Breast epithelium (tissue), 4 donors: Measurements from ENCODE around the gene CITED2. TPM values are rescaled to one million over a fixed set of nuclear protein-coding genes. Genes with fewer than 3 reads are reported as not detected.
A peak's percentile ranks its signal among the peaks of the same experiment; 100 is the strongest.

Source experiments
- DNase-seq, 2 donors: peaks; one replicate each; pipeline ENCODE4 v3.0.0-alpha.2; 2019; ENCODE audit warnings: low spot score in 2 of 2
- H3K27ac ChIP-seq, 2 donors: fragments of 200-600 bp; sonication (generic) in 1 of 2; one replicate each; pipeline ENCODE4 v1.5.1; 2016 to 2019; ENCODE audit warnings: mild to moderate bottlenecking in 1 of 2
- H3K27me3 ChIP-seq, 2 donors: fragments of 200-600 bp; sonication (generic) in 1 of 2; one replicate each; pipeline versions ENCODE4 v1.5.1 to v1.6.0; 2017 to 2019; ENCODE audit warnings: control low read depth in 1 of 2, mild to moderate bottlenecking in 1 of 2
- H3K36me3 ChIP-seq: fragments of 200-600 bp; one replicate; pipeline ENCODE4 v1.5.1; 2019
- H3K4me1 ChIP-seq, 2 donors: fragments of 200-600 bp; sonication (generic); one replicate each; pipeline ENCODE4 v1.5.1; 2016 to 2019; ENCODE audit warnings: control low read depth in 1 of 2
- H3K4me3 ChIP-seq, 3 donors: fragments of 200-600 bp; sonication (generic); 1 replicate in 2 of 3; 2 replicates in 1 of 3; pipeline ENCODE4 v1.5.1; 2016 to 2019; ENCODE audit warnings: mild to moderate bottlenecking in 3 of 3, moderate library complexity in 2 of 3
- H3K9me3 ChIP-seq, 2 donors: fragments of 200-600 bp; sonication (generic) in 1 of 2; one replicate each; pipeline ENCODE4 v1.5.1; 2016 to 2019; ENCODE audit warnings: control low read depth in 1 of 2
- POLR2A ChIP-seq: fragments of 450-650 bp; IDR thresholded peaks from one replicate; pipeline ENCODE4 v1.6.1; 2016; ENCODE audit warnings: antibody characterized with exemption, mild to moderate bottlenecking, moderate library complexity
- POLR2AphosphoS5 ChIP-seq, 3 donors: sonication (generic); formaldehyde crosslinking; IDR thresholded peaks; one replicate each; pipeline ENCODE4 v1.6.1; 2017; ENCODE audit warnings: antibody characterized with exemption in 3 of 3
- intact Hi-C: fragments of 100-400 bp; cut with DNase I; formaldehyde crosslinking; loops from one replicate; pipeline ENCODE4 v1.15.1; 2023; ENCODE audit warnings: low total_unique reads
- total RNA-seq, 3 donors: library from RNA; depleted of rRNA; stranded (reverse); fragments of >200 nt; gene quantifications; one replicate each; pipeline ENCODE4 v1.1.0, GENCODE V29; 2016
- TF ChIP-seq, protein P1 (sequence below), 3 donors: fragments of 450-650 bp; IDR thresholded peaks; one replicate each; pipeline ENCODE4 v1.5.1; 2016 to 2017; ENCODE audit warnings: antibody characterized with exemption in 3 of 3, mild to moderate bottlenecking in 3 of 3, moderate library complexity in 3 of 3

CITED2 gene
- total RNA-seq, 3 donors from 2014 or later = 211 to 342 (median 300) TPM

DNA sequence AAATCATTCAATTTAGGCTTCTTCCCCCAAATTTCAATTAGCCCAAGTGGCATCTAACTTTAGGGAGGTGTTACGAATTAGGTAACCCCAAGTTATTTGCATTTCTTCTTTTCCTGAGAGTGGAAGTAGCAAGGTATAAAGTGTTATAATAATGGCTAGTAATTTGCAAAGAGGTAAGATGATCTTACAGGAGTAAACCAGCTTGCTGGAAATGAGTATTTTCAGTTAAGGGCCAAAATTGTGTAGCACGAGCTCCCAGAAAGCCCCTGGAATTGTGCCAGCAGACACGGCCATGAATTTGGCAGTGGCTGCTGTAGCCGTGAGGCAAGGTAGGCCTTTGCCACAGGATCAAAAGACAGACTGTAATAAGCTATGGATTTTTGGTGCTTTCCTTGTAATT lies 38.0 kb downstream of the CITED2 start:
- no peaks in the 10 kb centered on the region for H3K9me3 ChIP-seq
- no peak overlapping the region for H3K4me3 ChIP-seq
- peak overlapping the region; percentile 76 to 84 for H3K27ac ChIP-seq
- no peaks in the 10 kb centered on the region for H3K27me3 ChIP-seq
- peaks cover 0 to 4% of the 10 kb centered on the region in 2 donors for H3K4me1 ChIP-seq
- DNase-seq = peak; percentile 56 to 60
- intact Hi-C loops = no loop called here
- no peaks in the 10 kb centered on the region for H3K36me3 ChIP-seq
- no peak for TF ChIP-seq POLR2AphosphoS5 (IDR thresholded peaks at IDR 0.05)
- no peak for TF ChIP-seq POLR2A
- TF ChIP-seq, protein P1, sequence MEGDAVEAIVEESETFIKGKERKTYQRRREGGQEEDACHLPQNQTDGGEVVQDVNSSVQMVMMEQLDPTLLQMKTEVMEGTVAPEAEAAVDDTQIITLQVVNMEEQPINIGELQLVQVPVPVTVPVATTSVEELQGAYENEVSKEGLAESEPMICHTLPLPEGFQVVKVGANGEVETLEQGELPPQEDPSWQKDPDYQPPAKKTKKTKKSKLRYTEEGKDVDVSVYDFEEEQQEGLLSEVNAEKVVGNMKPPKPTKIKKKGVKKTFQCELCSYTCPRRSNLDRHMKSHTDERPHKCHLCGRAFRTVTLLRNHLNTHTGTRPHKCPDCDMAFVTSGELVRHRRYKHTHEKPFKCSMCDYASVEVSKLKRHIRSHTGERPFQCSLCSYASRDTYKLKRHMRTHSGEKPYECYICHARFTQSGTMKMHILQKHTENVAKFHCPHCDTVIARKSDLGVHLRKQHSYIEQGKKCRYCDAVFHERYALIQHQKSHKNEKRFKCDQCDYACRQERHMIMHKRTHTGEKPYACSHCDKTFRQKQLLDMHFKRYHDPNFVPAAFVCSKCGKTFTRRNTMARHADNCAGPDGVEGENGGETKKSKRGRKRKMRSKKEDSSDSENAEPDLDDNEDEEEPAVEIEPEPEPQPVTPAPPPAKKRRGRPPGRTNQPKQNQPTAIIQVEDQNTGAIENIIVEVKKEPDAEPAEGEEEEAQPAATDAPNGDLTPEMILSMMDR (IDR thresholded peaks at IDR 0.05) = no peak

- peaks cover 0 to 4% of the 10 kb centered on the region in 2 donors for H3K4me1 ChIP-seq
- H3K9me3 ChIP-seq = no peaks in the 10 kb centered on the region
- H3K4me3 ChIP-seq = peak overlapping the region in 1 of 3 donors; percentile 24
- no peaks in the 10 kb centered on the region for H3K27me3 ChIP-seq
- peak overlapping the region; percentile 84 to 88 for H3K27ac ChIP-seq
- no peak for TF ChIP-seq POLR2AphosphoS5 (IDR thresholded peaks at IDR 0.05)
- no peak for TF ChIP-seq POLR2A
- TF ChIP-seq, protein P1 (IDR thresholded peaks at IDR 0.05) = no peak
- H3K36me3 ChIP-seq = no peaks in the 10 kb centered on the region
- intact Hi-C loops = no loop called here
- no peak for DNase-seq
Measured at GRCh38 chr6:139335447-139336210, 38.8 kb downstream of the CITED2 start.

DNA sequence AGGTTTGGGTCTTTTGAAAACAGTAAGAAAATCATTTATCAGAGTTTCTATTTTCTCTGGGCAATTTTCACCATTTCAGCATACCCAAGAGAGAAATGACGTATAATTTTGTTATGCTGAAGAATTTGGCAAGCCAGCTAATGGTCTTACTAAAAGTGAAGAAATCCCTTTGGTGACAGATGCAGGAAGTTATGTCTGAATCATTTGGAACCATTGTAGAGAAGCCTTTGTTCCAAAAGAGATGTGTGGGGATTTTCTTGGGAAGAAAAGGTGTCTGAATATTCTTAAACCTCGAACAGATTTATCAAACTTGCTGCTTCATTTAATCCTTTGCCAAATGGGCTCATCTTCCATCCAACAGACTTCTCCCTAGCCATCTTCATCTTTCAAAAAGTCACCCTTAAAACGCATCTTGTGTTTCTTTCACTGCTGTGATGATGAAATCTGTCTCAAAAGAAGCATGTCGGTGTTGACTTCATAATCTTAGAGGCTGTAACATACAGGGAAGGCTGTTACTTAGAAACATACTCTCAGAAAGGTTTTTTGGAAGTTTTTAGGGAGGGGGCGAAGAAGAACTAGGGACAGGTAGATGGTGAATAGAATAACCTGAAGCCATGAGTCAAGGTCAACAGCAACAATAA lies 39.5 kb downstream of the CITED2 start:
- no peaks in the 10 kb centered on the region for H3K9me3 ChIP-seq
- no peaks in the 10 kb centered on the region for H3K36me3 ChIP-seq
- intact Hi-C loops = no loop called here
- peak overlapping the region in 1 of 3 donors; percentile 24 for H3K4me3 ChIP-seq
- DNase-seq = no peak
- peak overlapping the region; percentile 84 to 88 for H3K27ac ChIP-seq
- peak in 1 of 3 donors; percentile 31 for TF ChIP-seq POLR2AphosphoS5 (IDR thresholded peaks at IDR 0.05)
- TF ChIP-seq, protein P1 (IDR thresholded peaks at IDR 0.05) = no peak
- no peaks in the 10 kb centered on the region for H3K27me3 ChIP-seq
- H3K4me1 ChIP-seq = peaks cover 0 to 4% of the 10 kb centered on the region in 2 donors

- Histone ChIP-seq H3K27me3 (no peaks in the 10 kb centered on the region), H3K36me3 (no peaks in the 10 kb centered on the region), H3K4me3 (no peak overlapping the region), H3K4me1 (no peaks in the 10 kb centered on the region), H3K27ac (peak overlapping the region in 1 of 2 donors; percentile 23), H3K9me3 (no peaks in the 10 kb centered on the region)
- intact Hi-C loops = no loop called here
- TF ChIP-seq, protein P1 (IDR thresholded peaks at IDR 0.05) = no peak
- TF ChIP-seq POLR2AphosphoS5 (IDR thresholded peaks at IDR 0.05) = no peak
- no peak for TF ChIP-seq POLR2A
- no peak for DNase-seq
Measured at GRCh38 chr6:139330826-139331500, 43.5 kb downstream of the CITED2 start.

GRCh38 chr6:139330306-139330705 lies 44.1 kb downstream of the CITED2 start:
- intact Hi-C loops = no loop called here
- no peaks in the 10 kb centered on the region for H3K36me3 ChIP-seq
- H3K27me3 ChIP-seq = no peaks in the 10 kb centered on the region
- DNase-seq = no peak
- H3K27ac ChIP-seq = no peak overlapping the region
- TF ChIP-seq POLR2A (no peak), POLR2AphosphoS5 (IDR thresholded peaks at IDR 0.05) (no peak)
- TF ChIP-seq, protein P1 (IDR thresholded peaks at IDR 0.05) = no peak
- no peaks in the 10 kb centered on the region for H3K4me1 ChIP-seq
- no peak overlapping the region for H3K4me3 ChIP-seq
- H3K9me3 ChIP-seq = no peaks in the 10 kb centered on the region
